Erythroblast (primary cell): ENCODE measurements around the gene FNDC11.

Experiments
- GATA1 ChIP-seq: IDR thresholded peaks from 2 replicates; pipeline ENCODE4 v1.6.1; 2011; ENCODE audit warnings: low read depth, mild to moderate bottlenecking, control low read depth, low read length, moderate library complexity
- POLR2A ChIP-seq: IDR thresholded peaks from 2 replicates; pipeline ENCODE4 v1.6.1; 2011; ENCODE audit warnings: mild to moderate bottlenecking, low read length

DNA sequence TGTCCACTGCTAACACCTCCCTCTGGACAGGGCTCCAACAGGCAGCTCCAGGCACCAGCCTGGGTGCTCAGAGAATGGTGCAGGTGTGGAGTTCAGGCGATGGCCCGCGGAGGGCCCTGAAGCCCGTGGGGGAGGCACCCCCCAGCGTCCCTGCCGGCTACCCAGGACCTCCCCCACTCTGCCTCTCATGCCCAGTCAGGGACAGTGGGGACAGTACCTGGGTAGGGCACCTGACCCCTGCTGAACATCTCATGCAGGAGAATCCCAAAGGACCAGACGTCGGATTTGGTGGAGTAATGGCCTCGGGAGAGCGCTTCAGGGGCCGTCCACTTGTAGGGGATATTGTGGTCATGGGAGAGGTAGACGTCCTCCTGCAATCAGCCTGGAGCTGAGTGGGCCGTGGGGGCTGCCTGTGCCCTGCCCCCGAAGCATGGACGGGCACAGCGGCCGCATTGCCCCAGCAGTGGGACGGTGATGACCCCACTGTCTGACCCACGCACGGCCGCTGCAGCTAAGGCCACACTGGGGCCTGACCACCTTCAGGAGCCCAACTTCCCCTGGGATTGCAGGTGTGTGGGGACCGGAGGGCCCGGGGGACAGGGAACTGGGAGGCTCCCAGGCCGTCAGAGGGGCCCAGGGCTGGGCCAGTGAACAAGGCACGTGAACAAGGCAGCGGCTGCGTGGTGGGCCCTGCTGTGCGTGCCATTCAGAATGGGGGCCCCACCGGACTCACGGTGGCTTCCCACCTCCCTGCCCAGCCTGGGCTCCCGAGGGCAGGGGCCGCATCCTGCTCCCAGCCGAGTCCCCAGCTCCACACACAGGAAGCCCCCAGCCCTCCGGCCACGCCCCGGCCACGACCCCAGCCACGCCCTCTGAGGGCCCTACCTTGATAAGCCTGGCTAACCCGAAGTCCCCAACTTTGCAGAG lies 23.8 kb upstream of the FNDC11 start:
- TF ChIP-seq POLR2A (no peak), GATA1 (no peak)
